ENCODE data around the gene PHPT1. TPM values are rescaled to one million over a fixed set of nuclear protein-coding genes. Genes with fewer than 3 reads are reported as not detected.

PHPT1 gene
- total and polyA plus RNA-seq, 4 donors = 23.2 to 83.1 (median 42.3) TPM

GRCh38 chr9:136826188-136826541 lies 23.0 kb upstream of the PHPT1 start:
- H3K36me3 ChIP-seq (ENCODE audit: control insufficient read depth in 4 of 4, insufficient read depth in 3 of 4, low read depth in 1 of 4, low read length in 3 of 4) = peaks cover 5 to 59% (median 20%) of the 10 kb centered on the region in 4 donors
- no peak overlapping the region for H3K27ac ChIP-seq (ENCODE audit: low read depth in 1 of 2, low read length in 2 of 2)
- no peak overlapping the region for H3K4me3 ChIP-seq (ENCODE audit: low read depth in 1 of 3, low read length in 3 of 3)
- no peaks in the 10 kb centered on the region for H3K9me3 ChIP-seq (ENCODE audit: control insufficient read depth in 4 of 4, low read length in 3 of 4)
- no peak for TF ChIP-seq SP1 (IDR thresholded peaks at IDR 0.05)
- TF ChIP-seq HNF4G (IDR thresholded peaks at IDR 0.05) = no peak
- no peak for TF ChIP-seq EGR1 (IDR thresholded peaks at IDR 0.05; ENCODE audit: low read depth in 2 of 2)
- no peaks in the 10 kb centered on the region for H3K27me3 ChIP-seq (ENCODE audit: control insufficient read depth in 4 of 4, insufficient read depth in 4 of 4, low read length in 3 of 4)
- no peak overlapping the region for H3K9ac ChIP-seq (ENCODE audit: low read depth in 1 of 2, low read length in 2 of 2)
- H3K4me1 ChIP-seq (ENCODE audit: control insufficient read depth in 4 of 4, insufficient read depth in 4 of 4, low read length in 3 of 4) = no peaks in the 10 kb centered on the region
- DNase-seq (ENCODE audit: low spot score) = no peak
- WGBS = 97% methylated on average over 17 of the region's 17 CpGs

- Histone ChIP-seq H3K9ac (ENCODE audit: low read depth in 1 of 2, low read length in 2 of 2) (no peak overlapping the region), H3K9me3 (ENCODE audit: control insufficient read depth in 4 of 4, low read length in 3 of 4) (no peaks in the 10 kb centered on the region), H3K36me3 (ENCODE audit: control insufficient read depth in 4 of 4, insufficient read depth in 3 of 4, low read depth in 1 of 4, low read length in 3 of 4) (peaks cover 5 to 62% (median 23%) of the 10 kb centered on the region in 4 donors), H3K27me3 (ENCODE audit: control insufficient read depth in 4 of 4, insufficient read depth in 4 of 4, low read length in 3 of 4) (no peaks in the 10 kb centered on the region), H3K27ac (ENCODE audit: low read depth in 1 of 2, low read length in 2 of 2) (no peak overlapping the region), H3K4me1 (ENCODE audit: control insufficient read depth in 4 of 4, insufficient read depth in 4 of 4, low read length in 3 of 4) (no peaks in the 10 kb centered on the region), H3K4me3 (ENCODE audit: low read depth in 1 of 3, low read length in 3 of 3) (no peak overlapping the region)
- no peak for DNase-seq (ENCODE audit: low spot score)
- no peak for TF ChIP-seq ATF3 (IDR thresholded peaks at IDR 0.05)
- TF ChIP-seq TAF1 (conservative IDR thresholded peaks at IDR 0.05) = no peak
- TF ChIP-seq RAD21 (IDR thresholded peaks at IDR 0.05) = no peak
- TF ChIP-seq ZBTB33 (IDR thresholded peaks at IDR 0.05) = no peak
- TF ChIP-seq EGR1 (IDR thresholded peaks at IDR 0.05; ENCODE audit: low read depth in 2 of 2) = no peak
- no peak for TF ChIP-seq NR2F2 (IDR thresholded peaks at IDR 0.05)
- no peak for TF ChIP-seq YY1 (IDR thresholded peaks at IDR 0.05)
- TF ChIP-seq GABPA (IDR thresholded peaks at IDR 0.05 in 1 of 2, conservative IDR thresholded peaks at IDR 0.05 in 1 of 2) = no peak
- TF ChIP-seq SP1 (IDR thresholded peaks at IDR 0.05) = no peak
- no peak for TF ChIP-seq REST (IDR thresholded peaks at IDR 0.05)
- no peak for TF ChIP-seq CTCF (IDR thresholded peaks at IDR 0.05; ENCODE audit: low read depth, low read length, missing input control)
- no peak for TF ChIP-seq FOXA2 (IDR thresholded peaks at IDR 0.05)
- no peak for TF ChIP-seq JUND (IDR thresholded peaks at IDR 0.05)
- no peak for TF ChIP-seq MAX (IDR thresholded peaks at IDR 0.05)
- TF ChIP-seq HNF4G (IDR thresholded peaks at IDR 0.05) = no peak
- TF ChIP-seq HNF4A (conservative IDR thresholded peaks at IDR 0.05) = no peak
- no peak for TF ChIP-seq FOXA1 (IDR thresholded peaks at IDR 0.05)
- no peak for TF ChIP-seq RXRA (IDR thresholded peaks at IDR 0.05)
- 93% methylated on average over 24 of the region's 24 CpGs for WGBS
Observed at GRCh38 chr9:136826703-136827582, 22.3 kb upstream of the PHPT1 start.
